Spleen (tissue), 11 donors: ENCODE data around the gene CFAP74. TPM values are rescaled to one million over a fixed set of nuclear protein-coding genes. Genes with fewer than 3 reads are reported as not detected.
"Not testable (repeated sequence)": the region's sequence is repeated elsewhere in the genome, so short reads cannot be mapped to it uniquely, and the experiment has no call there.

ENCODE experiments used
- DNase-seq: peaks from one replicate; pipeline ENCODE4 v3.0.0-alpha.2; 2020
- H3K27ac ChIP-seq, 8 donors: fragments of 200-600 bp; sonication (generic) in 7 of 8; 1 replicate in 4 of 8; 2 replicates in 4 of 8; pipeline versions ENCODE4 v1.5.0 to v1.8.0; 2016 to 2021; ENCODE audit warnings: inconsistent platforms in 4 of 8, mild to moderate bottlenecking in 4 of 8, moderate library complexity in 1 of 8
- H3K27me3 ChIP-seq, 7 donors: fragments of 200-600 bp; sonication (generic) in 6 of 7; replicated peaks in 1 of 7; 1 replicate in 4 of 7; 2 replicates in 3 of 7; pipeline versions ENCODE4 v1.5.0 to v1.8.0; 2016 to 2021; ENCODE audit warnings: inconsistent platforms in 3 of 7, mild to moderate bottlenecking in 1 of 7
- H3K36me3 ChIP-seq, 6 donors: fragments of 200-600 bp; sonication (generic) in 5 of 6; 1 replicate in 4 of 6; 2 replicates in 2 of 6; pipeline versions ENCODE4 v1.5.0 to v1.8.0; 2016 to 2021; ENCODE audit warnings: inconsistent platforms in 2 of 6
- H3K4me1 ChIP-seq, 6 donors: fragments of 200-600 bp; sonication (generic) in 5 of 6; 1 replicate in 3 of 6; 2 replicates in 3 of 6; pipeline versions ENCODE4 v1.5.0 to v1.8.0; 2016 to 2021; ENCODE audit warnings: inconsistent platforms in 3 of 6
- H3K4me3 ChIP-seq, 8 donors: fragments of 200-600 bp; sonication (generic) in 7 of 8; 1 replicate in 4 of 8; 2 replicates in 4 of 8; pipeline versions ENCODE4 v1.5.0 to v1.8.0; 2016 to 2021; ENCODE audit warnings: inconsistent platforms in 4 of 8, mild to moderate bottlenecking in 4 of 8, moderate library complexity in 2 of 8
- H3K9me3 ChIP-seq, 8 donors: fragments of 200-600 bp; sonication (generic) in 7 of 8; 1 replicate in 4 of 8; 2 replicates in 4 of 8; pipeline versions ENCODE4 v1.5.0 to v1.8.0; 2016 to 2021; ENCODE audit warnings: inconsistent platforms in 4 of 8
- POLR2A ChIP-seq, 3 donors: fragments of 450-650 bp; IDR thresholded peaks; one replicate each; pipeline ENCODE4 v1.5.1; 2017; ENCODE audit warnings: antibody characterized with exemption in 3 of 3, mild to moderate bottlenecking in 1 of 3
- POLR2AphosphoS5 ChIP-seq, 3 donors: sonication (generic); formaldehyde crosslinking; IDR thresholded peaks; one replicate each; pipeline ENCODE4 v1.5.1; 2017; ENCODE audit warnings: antibody characterized with exemption in 3 of 3
- WGBS, 5 donors: extraction: QIAGEN DNeasy Blood & Tissue Kit in 3 of 5; methylation state at CpG; one replicate each; pipeline versions ENCODE4 v1.1.5 to v1.1.7; 2013 to 2018; 5-methylcytosine and 5-hydroxymethylcytosine counted together
- intact Hi-C: fragments of 100-400 bp; cut with DNase I; formaldehyde crosslinking; loops from one replicate; pipeline ENCODE4 v1.15.0; 2023; ENCODE audit warnings: low total_unique reads
- polyA plus RNA-seq, 3 donors: library from polyadenylated mRNA; stranded (reverse); fragments of 200-250 nt; gene quantifications; one replicate each; pipeline ENCODE4 v1.2.1, GENCODE V29; 2013
- total RNA-seq, 7 donors: library from RNA; depleted of rRNA in 3 of 7; stranded (reverse); fragments of >200 nt in 3 of 7; fragmentation: NEBNext Ultra II Directional in 4 of 7; extraction: Animal tissue kit (Norgen Biotek cat#: 25700) in 4 of 7; gene quantifications; one replicate each; pipeline versions ENCODE4 v1.1.0 to v1.2.1, GENCODE V29; 2016 to 2021
- TF ChIP-seq, protein P1 (sequence below), 11 experiments: fragments of 200-600 bp in 7 of 11; fragments of 450-650 bp in 4 of 11; sonication (generic) in 4 of 11; IDR thresholded peaks in 8 of 11; conservative IDR thresholded peaks in 3 of 11; 1 replicate in 7 of 11; 2 replicates in 4 of 11; pipeline versions ENCODE4 v1.4.0 to v1.8.0; 2016 to 2021; ENCODE audit warnings: antibody characterized with exemption in 11 of 11, inconsistent platforms in 4 of 11, mild to moderate bottlenecking in 1 of 11
- donor health status: healthy with polysubstance abuse.
- donor health status: DM: no; HTN: no; CAD: no; lungs with moderate emphysema.
- donor health status: DM: no; HTN: no; CAD: no.
- donor health status: Bipolar disorder and iron deficiency.
- donor health status: healthy.
- donor health status: DM: no; HTN: no; CAD: no.
- donor health status: DM: yes; HTN: yes; CAD: no.

Gene CFAP74
- total and polyA plus RNA-seq, 10 donors, result 0.03 to 0.32 (median 0.14) TPM; not detected in 4

DNA sequence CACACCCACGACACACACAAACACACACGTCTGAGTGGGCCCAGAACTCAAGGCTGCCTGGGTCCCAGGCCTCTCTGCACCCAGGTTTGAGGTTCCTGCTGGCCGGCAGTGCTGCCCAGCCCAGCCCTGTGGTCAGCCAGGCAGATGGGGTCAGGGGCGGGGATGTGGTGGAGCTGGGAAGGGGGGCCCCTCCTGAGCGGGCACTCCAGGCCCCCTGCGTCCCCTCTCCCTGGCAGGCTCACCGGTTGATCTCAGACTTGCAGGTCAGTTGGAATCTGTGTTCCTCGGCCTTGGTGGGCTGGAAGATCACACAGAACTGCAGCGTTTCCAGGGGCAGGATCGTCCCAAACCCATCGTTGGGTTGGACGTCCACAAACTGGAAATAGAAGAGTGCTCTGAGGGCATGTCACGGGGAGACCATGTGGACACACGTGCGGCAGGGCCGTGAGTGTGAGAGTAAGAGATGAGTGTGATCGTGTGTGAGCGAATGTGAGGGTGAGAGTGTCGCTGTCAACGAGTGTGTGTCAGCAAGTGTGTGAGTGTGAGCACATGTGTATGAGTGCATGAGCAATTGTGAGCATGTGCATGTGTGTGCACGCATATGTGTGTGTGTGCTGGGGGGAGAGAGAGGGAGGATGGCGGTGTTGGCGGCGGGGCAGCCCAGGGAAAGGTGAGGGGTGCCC, 64.8 kb downstream of the CFAP74 start:
- peak; percentile 52 for DNase-seq
- H3K27ac ChIP-seq, result no peak overlapping the region
- peaks cover 0 to 9% (median 3%) of the 10 kb centered on the region in 6 donors for H3K4me1 ChIP-seq
- H3K36me3 ChIP-seq, result no peaks in the 10 kb centered on the region
- H3K9me3 ChIP-seq, result no peaks in the 10 kb centered on the region
- TF ChIP-seq, protein P1, sequence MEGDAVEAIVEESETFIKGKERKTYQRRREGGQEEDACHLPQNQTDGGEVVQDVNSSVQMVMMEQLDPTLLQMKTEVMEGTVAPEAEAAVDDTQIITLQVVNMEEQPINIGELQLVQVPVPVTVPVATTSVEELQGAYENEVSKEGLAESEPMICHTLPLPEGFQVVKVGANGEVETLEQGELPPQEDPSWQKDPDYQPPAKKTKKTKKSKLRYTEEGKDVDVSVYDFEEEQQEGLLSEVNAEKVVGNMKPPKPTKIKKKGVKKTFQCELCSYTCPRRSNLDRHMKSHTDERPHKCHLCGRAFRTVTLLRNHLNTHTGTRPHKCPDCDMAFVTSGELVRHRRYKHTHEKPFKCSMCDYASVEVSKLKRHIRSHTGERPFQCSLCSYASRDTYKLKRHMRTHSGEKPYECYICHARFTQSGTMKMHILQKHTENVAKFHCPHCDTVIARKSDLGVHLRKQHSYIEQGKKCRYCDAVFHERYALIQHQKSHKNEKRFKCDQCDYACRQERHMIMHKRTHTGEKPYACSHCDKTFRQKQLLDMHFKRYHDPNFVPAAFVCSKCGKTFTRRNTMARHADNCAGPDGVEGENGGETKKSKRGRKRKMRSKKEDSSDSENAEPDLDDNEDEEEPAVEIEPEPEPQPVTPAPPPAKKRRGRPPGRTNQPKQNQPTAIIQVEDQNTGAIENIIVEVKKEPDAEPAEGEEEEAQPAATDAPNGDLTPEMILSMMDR (IDR thresholded peaks at IDR 0.05 in 8 of 11, conservative IDR thresholded peaks at IDR 0.05 in 3 of 11), result no peak
- TF ChIP-seq POLR2A (IDR thresholded peaks at IDR 0.05), result no peak
- no peak for TF ChIP-seq POLR2AphosphoS5 (IDR thresholded peaks at IDR 0.05)
- peaks cover 0 to 29% (median 0%) of the 10 kb centered on the region in 7 donors for H3K27me3 ChIP-seq
- WGBS, 5 donors, result 83 to 87% (median 83%) methylated on average over 22 to 24 of the region's 24 CpGs
- intact Hi-C loops, result no loop called here
- H3K4me3 ChIP-seq, result no peak overlapping the region

DNA sequence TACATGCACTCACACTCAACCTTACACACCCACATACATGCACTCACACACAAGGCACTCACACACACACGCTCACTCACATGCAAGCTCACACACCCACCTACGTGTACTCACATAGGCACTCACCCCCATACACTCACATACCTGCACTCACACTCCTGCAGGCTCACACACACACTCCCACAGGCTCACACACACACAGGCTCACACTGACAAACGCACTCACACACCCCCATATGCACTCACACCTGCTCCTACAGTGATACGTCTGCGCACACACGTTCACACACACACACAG, 65.4 kb downstream of the CFAP74 start:
- 73 to 80% (median 77%) methylated on average over 6 of the region's 6 CpGs for WGBS, 5 donors
- peaks cover 0 to 27% (median 0%) of the 10 kb centered on the region in 7 donors for H3K27me3 ChIP-seq
- H3K27ac ChIP-seq, result no peak overlapping the region
- no peaks in the 10 kb centered on the region for H3K9me3 ChIP-seq
- no peak overlapping the region for H3K4me3 ChIP-seq
- peaks cover 0 to 4% (median 0%) of the 10 kb centered on the region in 6 donors for H3K4me1 ChIP-seq
- no peak for DNase-seq
- intact Hi-C loops, result no loop called here
- TF ChIP-seq, protein P1 (IDR thresholded peaks at IDR 0.05 in 8 of 11, conservative IDR thresholded peaks at IDR 0.05 in 3 of 11), result no peak
- TF ChIP-seq POLR2AphosphoS5 (IDR thresholded peaks at IDR 0.05) (no peak), POLR2A (IDR thresholded peaks at IDR 0.05) (no peak)
- H3K36me3 ChIP-seq, result no peaks in the 10 kb centered on the region

DNA sequence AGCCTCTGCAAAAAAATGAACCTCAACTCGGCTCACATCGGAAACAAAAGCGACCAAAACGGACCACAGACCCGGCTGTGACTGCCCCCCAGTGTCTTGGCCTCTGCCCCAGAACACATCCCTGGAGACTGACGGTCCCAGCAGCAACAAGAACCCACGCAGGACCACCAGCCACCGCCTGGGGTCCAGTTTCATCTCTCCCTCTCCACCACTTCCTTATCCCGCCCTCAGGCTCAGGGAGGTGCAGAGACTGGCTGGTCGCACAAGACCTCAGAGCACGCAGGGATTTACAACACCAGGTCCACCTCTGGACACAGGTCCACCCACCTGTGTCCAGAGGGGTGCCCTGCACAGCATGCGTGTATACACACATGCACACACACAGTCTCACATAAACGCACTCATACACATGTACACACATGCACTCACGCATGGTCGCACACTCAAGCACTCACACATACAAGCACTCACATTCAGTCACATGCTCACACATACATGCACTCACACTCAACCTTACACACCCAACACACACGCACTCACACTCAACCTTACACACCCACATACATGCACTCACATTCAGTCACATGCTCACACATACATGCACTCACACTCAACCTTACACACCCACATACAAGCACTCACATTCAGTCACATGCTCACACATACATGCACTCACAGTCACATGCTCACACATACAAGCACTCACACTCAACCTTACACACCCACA, 65.9 kb downstream of the CFAP74 start:
- H3K36me3 ChIP-seq, result no peaks in the 10 kb centered on the region
- peak; percentile 16 for DNase-seq
- H3K9me3 ChIP-seq, result no peaks in the 10 kb centered on the region
- 75 to 80% (median 77%) methylated on average over 13 to 16 of the region's 16 CpGs for WGBS, 5 donors
- intact Hi-C loops, result no loop called here
- TF ChIP-seq POLR2A (IDR thresholded peaks at IDR 0.05), result no peak
- TF ChIP-seq, protein P1 (IDR thresholded peaks at IDR 0.05 in 8 of 11, conservative IDR thresholded peaks at IDR 0.05 in 3 of 11), result no peak
- no peaks in the 10 kb centered on the region for H3K4me1 ChIP-seq
- no peak overlapping the region for H3K4me3 ChIP-seq
- H3K27me3 ChIP-seq, result peaks cover 0 to 22% (median 0%) of the 10 kb centered on the region in 7 donors
- H3K27ac ChIP-seq, result no peak overlapping the region

DNA sequence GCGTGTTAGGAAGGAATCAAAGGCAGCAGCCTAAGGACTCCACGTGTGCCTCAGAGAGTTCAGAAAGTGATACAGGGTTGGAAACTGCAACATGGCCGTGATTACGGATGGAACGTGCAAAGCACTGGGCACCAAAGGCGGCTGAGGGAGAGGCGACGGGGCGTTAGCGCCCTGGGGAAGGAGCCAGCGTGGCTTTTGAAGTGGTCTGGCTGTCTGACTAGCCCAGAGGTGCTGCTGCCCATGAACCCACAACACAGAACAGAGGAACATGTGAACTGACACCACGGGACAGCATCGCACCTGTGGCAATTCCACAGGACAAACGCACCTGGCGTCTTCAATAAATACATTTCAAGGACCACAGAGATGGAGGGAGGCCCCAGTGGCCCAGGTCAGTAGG, 66.5 kb downstream of the CFAP74 start:
- WGBS, 5 donors, result 70 to 76% (median 72%) methylated on average over 15 of the region's 15 CpGs
- Histone ChIP-seq H3K9me3 (no peaks in the 10 kb centered on the region), H3K27ac (no peak overlapping the region), H3K4me1 (no peaks in the 10 kb centered on the region), H3K4me3 (no peak overlapping the region), H3K36me3 (no peaks in the 10 kb centered on the region), H3K27me3 (peaks cover 0 to 17% (median 0%) of the 10 kb centered on the region in 7 donors)
- no peak for TF ChIP-seq POLR2AphosphoS5 (IDR thresholded peaks at IDR 0.05)
- peak; percentile 41 for DNase-seq
- intact Hi-C loops, result no loop called here

DNA sequence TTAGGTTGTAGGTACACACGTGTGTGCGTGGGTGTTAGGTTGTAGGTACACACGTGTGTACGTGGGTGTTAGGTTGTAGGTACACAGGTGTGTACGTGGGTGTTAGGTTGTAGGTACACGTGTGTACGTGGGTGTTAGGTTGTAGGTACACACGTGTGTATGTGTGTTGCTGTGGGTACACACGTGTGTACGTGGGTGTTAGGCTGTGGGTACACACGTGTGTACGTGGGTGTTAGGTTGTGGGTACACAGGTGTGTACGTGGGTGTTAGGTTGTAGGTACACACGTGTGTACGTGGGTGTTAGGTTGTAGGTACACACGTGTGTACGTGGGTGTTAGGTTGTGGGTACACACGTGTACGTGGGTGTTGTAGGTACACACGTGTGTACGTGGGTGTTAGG, 68.7 kb downstream of the CFAP74 start:
- H3K27me3 ChIP-seq, DNase-seq, H3K4me1 ChIP-seq, intact Hi-C loops, H3K9me3 ChIP-seq, H3K27ac ChIP-seq, H3K36me3 ChIP-seq, H3K4me3 ChIP-seq: not testable (repeated sequence)
- 71 to 95% (median 72%) methylated on average over 4 to 19 of the region's 21 CpGs for WGBS, 5 donors
